Activated T-cell treated with anti-CD3 and anti-CD28 coated beads, Interleukin-2, amount 50 U/mL, for 24 hours (primary cell): ENCODE data around the gene ADGRB3.
"Not testable (repeated sequence)": the region's sequence is repeated elsewhere in the genome, so short reads cannot be mapped to it uniquely, and the experiment has no call there.

Experiments
- DNase-seq: peaks from one replicate; pipeline ENCODE4 v3.0.0-alpha.2; 2020
- H3K27ac Mint-ChIP-seq: 2 replicates; pipeline ENCODE4 v1.8.0; 2020; ENCODE audit warnings: mild to moderate bottlenecking, mixed read lengths
- H3K27me3 Mint-ChIP-seq: 2 replicates; pipeline ENCODE4 v1.8.0; 2020; ENCODE audit warnings: mixed read lengths
- H3K36me3 Mint-ChIP-seq: 2 replicates; pipeline ENCODE4 v1.8.0; 2020; ENCODE audit warnings: low read depth, mixed read lengths
- H3K4me1 Mint-ChIP-seq: 2 replicates; pipeline ENCODE4 v1.8.0; 2020; ENCODE audit warnings: low read depth, mixed read lengths
- H3K4me3 Mint-ChIP-seq: 2 replicates; pipeline ENCODE4 v1.8.0; 2020; ENCODE audit warnings: mild to moderate bottlenecking, moderate library complexity, mixed read lengths
- H3K9me3 Mint-ChIP-seq: 2 replicates; pipeline ENCODE4 v1.8.0; 2020; ENCODE audit warnings: mixed read lengths

The ADGRB3 gene

GRCh38 chr6:68981668-68982067 is 346.6 kb downstream of the ADGRB3 start:
- not testable (repeated sequence) for H3K27ac Mint-ChIP-seq, H3K4me1 Mint-ChIP-seq, H3K9me3 Mint-ChIP-seq, H3K27me3 Mint-ChIP-seq, DNase-seq, H3K36me3 Mint-ChIP-seq, H3K4me3 Mint-ChIP-seq

DNA sequence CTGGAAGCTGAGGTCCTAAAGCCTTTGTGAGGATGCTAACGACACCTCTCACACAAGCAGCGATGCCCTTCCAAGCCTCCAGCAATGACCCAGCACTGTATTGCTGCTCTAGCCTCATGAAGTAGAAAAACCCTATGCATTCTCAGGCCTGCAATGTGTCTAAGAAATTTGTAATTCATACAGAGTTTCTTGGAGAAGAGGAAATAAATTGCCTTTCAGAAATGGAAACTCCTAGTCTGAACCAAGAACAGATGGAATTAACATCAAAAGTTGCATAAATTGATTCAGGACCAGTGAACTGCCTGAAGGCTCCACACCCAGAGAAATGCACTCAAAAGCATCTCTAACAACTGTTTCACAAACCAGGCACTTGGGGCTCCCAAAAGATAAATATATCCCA is 353.6 kb downstream of the ADGRB3 start:
- Mint-ChIP-seq H3K27me3 (no peaks in the 10 kb centered on the region), H3K4me1 (no peaks in the 10 kb centered on the region), H3K4me3 (no peak overlapping the region)

DNA sequence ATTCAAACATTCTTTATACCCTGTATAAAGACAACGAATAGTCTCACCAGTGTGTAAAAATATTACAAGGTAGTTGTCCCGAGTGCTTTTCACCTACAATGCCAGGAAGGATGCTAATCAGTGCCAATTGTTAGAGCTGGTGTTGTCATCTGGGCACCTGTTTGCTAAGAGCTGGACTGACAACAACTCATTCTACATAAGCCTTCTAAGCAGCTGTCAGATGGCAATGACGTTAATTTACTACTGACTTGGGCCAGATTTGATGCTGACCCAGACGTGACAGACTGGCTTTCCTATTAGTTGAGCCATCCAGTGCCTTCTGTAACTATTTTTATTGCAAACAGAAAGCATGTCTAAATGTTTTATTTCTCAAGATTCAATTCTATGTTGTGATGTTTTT is 355.2 kb downstream of the ADGRB3 start:
- Mint-ChIP-seq H3K9me3 (no peaks in the 10 kb centered on the region), H3K4me1 (no peaks in the 10 kb centered on the region), H3K36me3 (no peaks in the 10 kb centered on the region), H3K4me3 (no peak overlapping the region), H3K27me3 (no peaks in the 10 kb centered on the region), H3K27ac (no peak overlapping the region)
- DNase-seq, result no peak

More for the DNA sequence above, 353.6 kb downstream of the ADGRB3 start:
- DNase-seq, result no peak
- no peak overlapping the region for H3K27ac Mint-ChIP-seq
- no peaks in the 10 kb centered on the region for H3K36me3 Mint-ChIP-seq
- no peaks in the 10 kb centered on the region for H3K9me3 Mint-ChIP-seq

- H3K4me3 Mint-ChIP-seq, result no peak overlapping the region
- H3K9me3 Mint-ChIP-seq, result no peaks in the 10 kb centered on the region
- no peak overlapping the region for H3K27ac Mint-ChIP-seq
- DNase-seq, result no peak
- no peaks in the 10 kb centered on the region for H3K36me3 Mint-ChIP-seq
- H3K27me3 Mint-ChIP-seq, result no peaks in the 10 kb centered on the region
- no peaks in the 10 kb centered on the region for H3K4me1 Mint-ChIP-seq
These were observed 358.8 kb downstream of the ADGRB3 start for GRCh38 chr6:68993911-68994310.

DNA sequence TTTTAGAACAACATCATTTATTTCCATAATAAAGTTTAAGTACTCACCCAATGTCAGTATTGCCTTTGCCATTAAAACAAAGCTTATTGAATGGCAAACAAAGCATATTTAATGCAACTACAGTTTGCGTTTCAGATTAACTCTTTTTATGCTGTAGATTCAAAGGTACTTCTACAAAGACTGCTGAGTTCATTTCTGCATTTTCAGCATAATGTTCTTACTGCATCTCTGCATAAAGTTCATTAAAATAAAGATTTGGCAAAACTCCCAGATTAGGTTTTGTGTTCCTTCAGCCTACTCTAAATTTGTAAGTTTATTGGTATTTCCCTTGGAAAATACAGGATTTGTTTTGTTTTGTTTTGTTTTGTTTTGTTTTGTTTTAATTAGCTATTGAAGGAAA is 359.4 kb downstream of the ADGRB3 start:
- DNase-seq, result no peak
- H3K9me3 Mint-ChIP-seq, result no peaks in the 10 kb centered on the region
- no peaks in the 10 kb centered on the region for H3K27me3 Mint-ChIP-seq
- H3K27ac Mint-ChIP-seq, result no peak overlapping the region
- no peaks in the 10 kb centered on the region for H3K4me1 Mint-ChIP-seq
- no peaks in the 10 kb centered on the region for H3K36me3 Mint-ChIP-seq
- no peak overlapping the region for H3K4me3 Mint-ChIP-seq

DNA sequence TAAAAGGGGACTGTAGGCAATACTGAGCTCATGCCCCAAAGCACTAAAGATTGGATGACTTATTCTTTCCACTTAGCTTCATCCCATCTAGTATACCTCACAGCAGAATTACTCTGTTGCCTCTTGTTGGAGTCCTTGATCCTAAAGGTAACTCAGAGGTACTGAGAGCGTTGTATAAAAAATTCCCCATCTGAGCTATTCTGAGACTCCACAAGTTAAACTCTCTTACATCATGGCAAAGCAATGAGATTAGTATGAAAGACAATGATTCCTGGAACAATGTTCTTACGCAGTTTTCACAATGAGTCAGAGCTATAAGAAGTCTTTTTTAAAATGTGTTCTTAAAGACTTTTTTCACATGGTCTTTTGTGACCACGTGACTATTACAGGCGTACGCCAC is 370.1 kb downstream of the ADGRB3 start:
- Mint-ChIP-seq H3K9me3 (no peaks in the 10 kb centered on the region), H3K27me3 (no peaks in the 10 kb centered on the region)
- no peak for DNase-seq

DNA sequence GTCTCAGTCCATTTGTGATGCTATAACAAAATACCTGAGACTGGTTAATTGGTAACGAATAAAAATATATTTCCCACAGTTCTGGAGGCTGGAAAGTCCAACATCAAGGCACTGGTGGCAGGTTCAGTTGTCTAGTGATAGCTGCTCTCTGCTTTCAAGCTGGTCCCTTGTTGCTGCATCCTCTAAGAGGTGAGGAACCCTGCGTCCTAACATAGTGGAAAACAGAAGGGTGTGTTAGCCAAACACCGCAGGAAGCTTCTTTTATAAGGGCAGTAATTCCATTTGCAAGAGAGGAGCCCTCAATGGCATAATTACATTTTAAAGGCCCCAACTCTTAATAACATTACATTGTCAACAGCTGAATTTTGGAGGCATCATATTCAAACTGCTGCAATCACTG is 372.7 kb downstream of the ADGRB3 start:
- Mint-ChIP-seq H3K36me3 (no peaks in the 10 kb centered on the region), H3K4me1 (no peaks in the 10 kb centered on the region), H3K9me3 (no peaks in the 10 kb centered on the region), H3K4me3 (no peak overlapping the region), H3K27ac (no peak overlapping the region), H3K27me3 (no peaks in the 10 kb centered on the region)
- no peak for DNase-seq

More for the DNA sequence above, 370.1 kb downstream of the ADGRB3 start:
- no peaks in the 10 kb centered on the region for H3K36me3 Mint-ChIP-seq
- H3K4me3 Mint-ChIP-seq, result no peak overlapping the region
- no peak overlapping the region for H3K27ac Mint-ChIP-seq
- H3K4me1 Mint-ChIP-seq, result no peaks in the 10 kb centered on the region

DNA sequence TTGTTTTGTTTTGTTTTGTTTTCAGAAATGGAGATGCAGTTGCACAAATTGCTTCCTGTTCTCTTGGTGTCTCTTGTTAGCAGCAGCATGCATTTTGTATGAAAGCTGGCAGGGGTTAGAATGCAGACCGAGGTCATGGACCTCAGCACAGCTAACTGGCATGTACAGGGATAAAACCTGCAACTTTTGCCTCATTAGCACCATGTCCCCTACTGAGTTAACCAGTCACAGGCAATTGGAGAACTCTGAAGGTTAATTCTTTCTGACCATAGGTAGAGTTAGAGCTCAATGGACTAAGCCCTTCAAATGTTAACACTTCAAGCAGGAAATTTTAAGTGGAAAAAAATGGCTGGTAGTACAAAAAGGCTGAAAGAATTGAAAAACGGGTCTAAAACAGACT is 377.1 kb downstream of the ADGRB3 start:
- Mint-ChIP-seq H3K36me3 (no peaks in the 10 kb centered on the region), H3K27ac (no peak overlapping the region), H3K27me3 (no peaks in the 10 kb centered on the region), H3K4me3 (no peak overlapping the region), H3K4me1 (no peaks in the 10 kb centered on the region), H3K9me3 (no peaks in the 10 kb centered on the region)
- no peak for DNase-seq

GRCh38 chr6:69012876-69013275 is 377.8 kb downstream of the ADGRB3 start:
- Mint-ChIP-seq H3K4me1 (no peaks in the 10 kb centered on the region), H3K4me3 (no peak overlapping the region), H3K27me3 (no peaks in the 10 kb centered on the region), H3K36me3 (no peaks in the 10 kb centered on the region), H3K9me3 (no peaks in the 10 kb centered on the region), H3K27ac (no peak overlapping the region)
- no peak for DNase-seq

DNA sequence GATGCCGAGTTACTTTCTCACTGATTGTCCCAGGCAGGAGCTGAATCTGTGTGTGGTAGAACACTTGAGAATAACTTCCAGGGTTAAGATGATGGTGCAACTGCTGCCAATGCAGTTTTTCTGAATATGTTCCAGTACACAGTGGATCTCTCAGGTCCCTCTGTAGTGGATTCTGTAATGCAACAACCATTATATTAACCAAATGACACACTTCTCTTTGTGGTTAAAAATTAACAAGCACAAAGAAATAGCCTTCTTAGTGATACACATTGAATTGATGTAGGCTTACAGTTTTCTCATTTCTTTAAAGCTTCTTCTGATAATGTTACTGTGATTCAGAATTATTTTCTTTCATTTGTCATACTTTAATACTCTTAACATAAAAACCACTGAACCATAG is 383.8 kb downstream of the ADGRB3 start:
- Mint-ChIP-seq H3K9me3 (no peaks in the 10 kb centered on the region), H3K4me3 (no peak overlapping the region), H3K27ac (no peak overlapping the region), H3K4me1 (no peaks in the 10 kb centered on the region), H3K36me3 (no peaks in the 10 kb centered on the region), H3K27me3 (no peaks in the 10 kb centered on the region)
- DNase-seq, result no peak

DNA sequence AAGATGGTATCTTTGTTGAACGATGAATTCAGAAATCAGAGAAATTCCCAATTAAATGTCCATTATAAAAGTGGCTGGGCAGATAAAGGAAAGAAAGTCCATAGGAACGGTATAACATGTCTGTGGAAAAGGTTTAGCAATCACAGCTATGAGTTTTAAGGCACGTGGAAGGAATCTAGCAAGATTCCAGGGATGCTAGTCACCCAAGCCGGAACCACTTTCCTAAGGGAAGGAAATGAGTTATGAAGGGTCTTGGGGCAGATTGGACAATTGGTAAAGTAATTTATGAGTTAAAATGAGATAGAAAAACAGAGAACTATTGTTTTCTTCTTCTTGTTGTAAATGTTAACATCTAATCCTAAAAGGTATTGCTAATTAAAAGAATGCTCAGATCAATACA is 384.8 kb downstream of the ADGRB3 start:
- Mint-ChIP-seq H3K36me3 (no peaks in the 10 kb centered on the region), H3K9me3 (no peaks in the 10 kb centered on the region), H3K27ac (no peak overlapping the region), H3K4me3 (no peak overlapping the region), H3K4me1 (no peaks in the 10 kb centered on the region), H3K27me3 (no peaks in the 10 kb centered on the region)
- no peak for DNase-seq

DNA sequence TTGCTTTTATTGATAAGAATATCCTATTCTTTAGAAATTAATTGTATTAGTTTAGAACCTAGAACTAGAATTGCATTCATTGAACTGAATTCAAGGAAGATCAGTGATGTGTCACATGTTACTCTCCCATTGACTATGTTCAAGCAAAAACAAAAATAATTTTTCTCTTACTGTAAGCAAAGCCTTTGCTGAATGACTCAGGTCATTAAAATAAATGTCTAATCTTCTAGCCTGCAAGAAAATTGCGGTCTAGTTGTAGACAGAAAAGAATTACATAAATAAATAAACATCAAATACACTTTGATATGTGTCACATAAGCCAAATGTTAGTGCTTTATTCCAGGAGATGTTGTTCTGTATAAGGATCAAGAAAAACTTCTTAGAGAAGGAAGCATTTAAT is 387.9 kb downstream of the ADGRB3 start:
- Mint-ChIP-seq H3K4me3 (no peak overlapping the region), H3K27me3 (no peaks in the 10 kb centered on the region)

DNA sequence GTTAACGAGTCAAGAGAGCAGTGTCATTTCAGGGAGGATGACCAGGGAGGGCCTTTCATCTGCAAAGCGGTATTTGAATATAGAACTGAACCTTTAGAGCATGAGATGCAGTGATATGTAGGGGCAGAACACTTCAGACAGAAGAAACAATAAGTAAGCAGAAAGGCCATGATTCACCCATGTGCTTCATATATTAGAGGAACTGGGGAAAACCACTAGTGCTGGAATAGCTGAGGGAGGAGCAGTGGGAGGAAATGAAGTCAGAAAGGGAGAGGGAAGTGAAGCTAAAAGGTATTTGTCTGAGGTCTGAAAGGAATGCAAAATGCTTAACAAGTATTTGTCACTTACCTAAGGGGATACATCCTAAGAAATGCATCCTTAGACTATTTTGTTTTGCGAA is 391.2 kb downstream of the ADGRB3 start:
- Mint-ChIP-seq H3K4me3 (no peak overlapping the region), H3K4me1 (no peaks in the 10 kb centered on the region), H3K36me3 (no peaks in the 10 kb centered on the region), H3K9me3 (peaks cover 6% of the 10 kb centered on the region), H3K27ac (no peak overlapping the region), H3K27me3 (no peaks in the 10 kb centered on the region)
- no peak for DNase-seq

More for the DNA sequence above, 387.9 kb downstream of the ADGRB3 start:
- Mint-ChIP-seq H3K27ac (no peak overlapping the region), H3K4me1 (no peaks in the 10 kb centered on the region), H3K36me3 (no peaks in the 10 kb centered on the region), H3K9me3 (no peaks in the 10 kb centered on the region)
- DNase-seq, result no peak

DNA sequence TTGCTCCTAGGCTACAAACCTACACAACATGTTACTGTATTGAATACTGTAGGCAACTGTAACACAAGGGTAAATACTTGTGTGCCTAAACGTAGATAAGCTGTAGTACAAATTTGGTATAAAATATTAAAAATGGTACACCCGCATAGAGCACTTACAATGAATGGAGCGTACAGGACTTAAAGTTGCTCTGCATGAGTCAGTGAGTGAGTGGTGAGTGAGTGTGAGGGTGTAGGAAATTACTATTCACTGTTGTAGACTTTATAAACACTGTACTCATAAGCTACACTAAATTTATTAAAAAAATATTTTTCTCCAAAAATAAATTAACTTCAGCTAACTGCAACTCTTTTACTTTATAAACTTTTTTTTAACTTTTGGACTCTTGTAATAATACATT is 391.6 kb downstream of the ADGRB3 start:
- peaks cover 6% of the 10 kb centered on the region for H3K9me3 Mint-ChIP-seq

GRCh38 chr6:69027861-69028260 is 392.8 kb downstream of the ADGRB3 start:
- H3K4me1 Mint-ChIP-seq, result no peaks in the 10 kb centered on the region
- DNase-seq, result no peak
- no peak overlapping the region for H3K4me3 Mint-ChIP-seq
- no peaks in the 10 kb centered on the region for H3K27me3 Mint-ChIP-seq
- no peak overlapping the region for H3K27ac Mint-ChIP-seq
- peaks cover 6% of the 10 kb centered on the region for H3K9me3 Mint-ChIP-seq
- no peaks in the 10 kb centered on the region for H3K36me3 Mint-ChIP-seq

More for the DNA sequence above, 391.6 kb downstream of the ADGRB3 start:
- H3K36me3 Mint-ChIP-seq, result no peaks in the 10 kb centered on the region
- no peak for DNase-seq
- H3K27ac Mint-ChIP-seq, result no peak overlapping the region
- H3K27me3 Mint-ChIP-seq, result no peaks in the 10 kb centered on the region
- H3K4me1 Mint-ChIP-seq, result no peaks in the 10 kb centered on the region
- H3K4me3 Mint-ChIP-seq, result no peak overlapping the region

GRCh38 chr6:69038841-69039240 is 403.8 kb downstream of the ADGRB3 start:
- no peak for DNase-seq
- Mint-ChIP-seq H3K4me3 (no peak overlapping the region), H3K27me3 (no peaks in the 10 kb centered on the region), H3K4me1 (no peaks in the 10 kb centered on the region), H3K9me3 (peaks cover 3% of the 10 kb centered on the region), H3K36me3 (no peaks in the 10 kb centered on the region), H3K27ac (no peak overlapping the region)
